Thyroid gland (tissue), 4 donors: ENCODE measurements around the gene C16orf96. TPM values are rescaled to one million over a fixed set of nuclear protein-coding genes. Genes with fewer than 3 reads are reported as not detected.

Source experiments
- DNase-seq, 2 donors: peaks; one replicate each; pipeline ENCODE4 v3.0.0-alpha.2; 2019
- H3K27ac ChIP-seq, 3 donors: fragments of 200-600 bp; sonication (generic); 1 replicate in 2 of 3; 2 replicates in 1 of 3; pipeline ENCODE4 v1.5.1; 2016 to 2019; ENCODE audit warnings: mild to moderate bottlenecking in 1 of 3, moderate library complexity in 1 of 3
- H3K27me3 ChIP-seq: fragments of 200-600 bp; sonication (generic); one replicate; pipeline ENCODE4 v1.5.1; 2019
- H3K36me3 ChIP-seq, 2 donors: fragments of 200-600 bp; sonication (generic); one replicate each; pipeline ENCODE4 v1.5.1; 2016 to 2019
- H3K4me1 ChIP-seq, 2 donors: fragments of 200-600 bp; sonication (generic); one replicate each; pipeline ENCODE4 v1.5.1; 2017 to 2019
- H3K4me3 ChIP-seq, 3 donors: fragments of 200-600 bp; sonication (generic); replicated peaks in 1 of 3; 1 replicate in 2 of 3; 2 replicates in 1 of 3; pipeline ENCODE4 v1.5.1; 2016; ENCODE audit warnings: mild to moderate bottlenecking in 1 of 3
- H3K9me3 ChIP-seq: fragments of 200-600 bp; sonication (generic); one replicate; pipeline ENCODE4 v1.5.1; 2017
- CTCF ChIP-seq, 6 experiments: fragments of 200-600 bp in 3 of 6; fragments of 450-650 bp in 3 of 6; sonication (generic) in 3 of 6; IDR thresholded peaks; one replicate each; pipeline ENCODE4 v1.5.1; 2016 to 2019; ENCODE audit warnings: antibody characterized with exemption in 6 of 6, mild to moderate bottlenecking in 2 of 6, inconsistent platforms in 1 of 6, moderate library complexity in 1 of 6
- POLR2A ChIP-seq, 2 donors: fragments of 450-650 bp; IDR thresholded peaks; one replicate each; pipeline ENCODE4 v1.6.1; 2017; ENCODE audit warnings: antibody characterized with exemption in 2 of 2, mild to moderate bottlenecking in 2 of 2, moderate library complexity in 1 of 2
- WGBS, 2 donors: methylation state at CpG; one replicate each; pipeline ENCODE4 v1.1.5; 2017; 5-methylcytosine and 5-hydroxymethylcytosine counted together
- intact Hi-C: fragments of 100-400 bp; cut with DNase I; formaldehyde crosslinking; loops from one replicate; pipeline ENCODE4 v1.15.1; 2023
- total RNA-seq, 4 donors: library from RNA; depleted of rRNA; stranded (reverse); fragments of >200 nt; gene quantifications; one replicate each; pipeline ENCODE4 v1.2.3, GENCODE V29; 2016

C16orf96 gene
- total RNA-seq, 4 donors from 2014 or later = 0.11 to 0.88 (median 0.62) TPM

- Histone ChIP-seq H3K9me3 (no peaks in the 10 kb centered on the region), H3K27me3 (no peaks in the 10 kb centered on the region), H3K36me3 (no peaks in the 10 kb centered on the region), H3K4me3 (no peak overlapping the region), H3K27ac (no peak overlapping the region), H3K4me1 (peaks cover 2 to 3% of the 10 kb centered on the region in 2 donors)
- intact Hi-C loops = no loop called here
- no peak for TF ChIP-seq POLR2A (IDR thresholded peaks at IDR 0.05)
- TF ChIP-seq CTCF (IDR thresholded peaks at IDR 0.05) = no peak
- 76% methylated on average over 10 to 15 of the region's 17 CpGs for WGBS, 2 donors
- DNase-seq = peak; percentile 76 to 82
Measured at GRCh38 chr16:4591706-4592470, 35.7 kb downstream of the C16orf96 start.

- TF ChIP-seq CTCF (IDR thresholded peaks at IDR 0.05) = no peak
- TF ChIP-seq POLR2A (IDR thresholded peaks at IDR 0.05) = no peak
- WGBS, 2 donors = 64 to 83% methylated on average over 5 to 16 of the region's 16 CpGs
Measured at GRCh38 chr16:4593086-4593485, 36.9 kb downstream of the C16orf96 start.

DNA sequence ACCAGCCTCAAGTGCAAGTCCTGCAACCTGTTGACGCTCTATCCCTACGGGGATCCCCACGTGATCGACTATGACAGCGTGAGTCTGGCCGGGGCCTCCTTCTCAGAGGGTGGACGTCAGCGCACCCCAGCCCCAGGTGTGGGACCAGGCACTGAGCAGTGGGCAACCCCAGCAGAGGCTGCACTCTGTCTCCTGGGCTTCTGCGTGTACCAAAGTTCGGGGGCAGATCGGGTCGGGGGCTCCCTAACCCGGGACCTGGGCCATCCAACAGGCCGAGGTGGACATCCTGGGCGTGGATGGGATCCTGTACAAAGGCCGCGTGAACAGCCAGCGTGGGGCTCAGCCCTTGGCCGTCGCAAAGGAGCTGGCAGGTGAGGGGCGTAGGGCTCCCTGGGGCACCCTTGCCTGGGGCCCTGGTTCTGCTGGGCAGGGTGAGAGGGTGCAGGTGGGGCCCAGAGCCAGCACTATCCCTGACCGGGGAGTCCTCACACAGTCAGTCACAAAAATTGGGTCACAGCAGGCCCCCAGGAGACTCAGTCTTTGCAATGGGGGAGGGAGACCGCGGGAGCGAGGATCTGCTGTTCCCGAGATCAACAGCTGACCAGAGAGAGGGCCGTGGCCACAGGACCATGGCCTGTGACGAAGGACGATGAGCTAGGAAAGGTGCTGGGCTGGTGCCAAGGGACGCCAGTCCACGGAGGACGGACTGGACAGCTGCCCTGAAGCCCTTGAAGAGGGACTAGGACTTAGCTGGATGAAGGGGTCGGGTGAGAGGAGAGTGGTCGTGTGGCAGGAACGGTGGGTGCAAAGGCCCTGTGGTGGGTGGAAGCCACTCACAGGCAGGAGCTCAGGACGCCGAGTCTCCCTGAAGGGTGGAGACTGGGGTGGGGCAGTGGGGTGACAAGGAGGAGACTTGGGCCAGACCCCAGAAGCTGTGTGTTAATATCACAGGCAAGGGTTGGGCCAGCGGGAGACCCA, 38.6 kb downstream of the C16orf96 start:
- intact Hi-C loops = no loop called here
- Histone ChIP-seq H3K4me1 (peaks cover 6 to 10% of the 10 kb centered on the region in 2 donors), H3K36me3 (no peaks in the 10 kb centered on the region), H3K27ac (no peak overlapping the region), H3K27me3 (no peaks in the 10 kb centered on the region), H3K4me3 (no peak overlapping the region), H3K9me3 (no peaks in the 10 kb centered on the region)
- no peak for TF ChIP-seq CTCF (IDR thresholded peaks at IDR 0.05)
- no peak for TF ChIP-seq POLR2A (IDR thresholded peaks at IDR 0.05)
- 81 to 91% methylated on average over 21 to 35 of the region's 38 CpGs for WGBS, 2 donors
- peak in 1 of 2 donors; percentile 25 for DNase-seq

More at GRCh38 chr16:4593086-4593485, 36.9 kb downstream of the C16orf96 start:
- Histone ChIP-seq H3K9me3 (no peaks in the 10 kb centered on the region), H3K36me3 (no peaks in the 10 kb centered on the region), H3K4me3 (no peak overlapping the region), H3K27ac (no peak overlapping the region), H3K4me1 (peaks cover 6 to 10% of the 10 kb centered on the region in 2 donors), H3K27me3 (no peaks in the 10 kb centered on the region)
- intact Hi-C loops = no loop called here
- DNase-seq = no peak

GRCh38 chr16:4597174-4597573, 41.0 kb downstream of the C16orf96 start:
- intact Hi-C loops = no loop called here
- Histone ChIP-seq H3K4me1 (peaks cover 21 to 24% of the 10 kb centered on the region in 2 donors), H3K9me3 (no peaks in the 10 kb centered on the region), H3K27me3 (no peaks in the 10 kb centered on the region), H3K4me3 (no peak overlapping the region), H3K27ac (peak overlapping the region; percentile 45 to 49 (median 48)), H3K36me3 (no peaks in the 10 kb centered on the region)
- 25 to 26% methylated on average over 5 to 8 of the region's 9 CpGs for WGBS, 2 donors
- DNase-seq = peak; percentile 82 to 85
- TF ChIP-seq POLR2A (IDR thresholded peaks at IDR 0.05) (no peak), CTCF (IDR thresholded peaks at IDR 0.05) (no peak)
